ENCODE data around the gene SLC6A6. TPM values are rescaled to one million over a fixed set of nuclear protein-coding genes. Genes with fewer than 3 reads are reported as not detected.

The SLC6A6 gene
- total RNA-seq, 4 donors from 2014 or later: 34.4 to 166 (median 55.2) TPM

GRCh38 chr3:14490255-14490654 is 87.8 kb downstream of the SLC6A6 start:
- DNase-seq (ENCODE audit: low spot score in 2 of 2): no peak
- 78 to 79% methylated on average over 4 of the region's 4 CpGs for WGBS, 2 donors
- intact Hi-C loops (cut with DNase I; ENCODE audit: low total_unique reads): no loop called here
- H3K4me3 ChIP-seq (ENCODE audit: low read depth, poor library complexity, severe bottlenecking): no peak overlapping the region
- TF ChIP-seq CTCF (IDR thresholded peaks at IDR 0.05) (no peak), POLR2A (IDR thresholded peaks at IDR 0.05) (no peak)

- intact Hi-C loops (cut with DNase I; ENCODE audit: low total_unique reads): no loop called here
- DNase-seq (ENCODE audit: low spot score in 2 of 2): no peak
- 56 to 59% methylated on average over 2 of the region's 2 CpGs for WGBS, 2 donors
- TF ChIP-seq POLR2A (IDR thresholded peaks at IDR 0.05) (no peak), CTCF (IDR thresholded peaks at IDR 0.05) (no peak)
- no peak overlapping the region for H3K4me3 ChIP-seq (ENCODE audit: low read depth, poor library complexity, severe bottlenecking)
Observed at GRCh38 chr3:14490831-14491230, 88.4 kb downstream of the SLC6A6 start.

- TF ChIP-seq CTCF (IDR thresholded peaks at IDR 0.05): no peak
- TF ChIP-seq POLR2A (IDR thresholded peaks at IDR 0.05): no peak
- intact Hi-C loops (cut with DNase I; ENCODE audit: low total_unique reads): no loop called here
- H3K4me3 ChIP-seq (ENCODE audit: low read depth, poor library complexity, severe bottlenecking): no peak overlapping the region
- WGBS, 2 donors: 86 to 88% methylated on average over 14 to 17 of the region's 17 CpGs
- no peak for DNase-seq (ENCODE audit: low spot score in 2 of 2)
Observed at GRCh38 chr3:14491396-14492190, 89.2 kb downstream of the SLC6A6 start.

- no peak for DNase-seq (ENCODE audit: low spot score in 2 of 2)
- H3K4me3 ChIP-seq (ENCODE audit: low read depth, poor library complexity, severe bottlenecking): no peak overlapping the region
- intact Hi-C loops (cut with DNase I; ENCODE audit: low total_unique reads): no loop called here
- 87 to 92% methylated on average over 24 to 29 of the region's 31 CpGs for WGBS, 2 donors
- TF ChIP-seq POLR2A (IDR thresholded peaks at IDR 0.05) (no peak), CTCF (IDR thresholded peaks at IDR 0.05) (no peak)
Observed at GRCh38 chr3:14492948-14493881, 90.8 kb downstream of the SLC6A6 start.

GRCh38 chr3:14494279-14494972 is 92.0 kb downstream of the SLC6A6 start:
- WGBS, 2 donors: 91 to 93% methylated on average over 17 of the region's 17 CpGs
- intact Hi-C loops (cut with DNase I; ENCODE audit: low total_unique reads): no loop called here
- TF ChIP-seq POLR2A (IDR thresholded peaks at IDR 0.05) (no peak), CTCF (IDR thresholded peaks at IDR 0.05) (no peak)
- DNase-seq (ENCODE audit: low spot score in 2 of 2): no peak
- H3K4me3 ChIP-seq (ENCODE audit: low read depth, poor library complexity, severe bottlenecking): no peak overlapping the region

Data from lower leg skin (tissue), 4 donors.